ENCODE measurements around the gene SACS.
"Not testable (repeated sequence)": the region's sequence is repeated elsewhere in the genome, so short reads cannot be mapped to it uniquely, and the experiment has no call there.

The SACS gene

DNA sequence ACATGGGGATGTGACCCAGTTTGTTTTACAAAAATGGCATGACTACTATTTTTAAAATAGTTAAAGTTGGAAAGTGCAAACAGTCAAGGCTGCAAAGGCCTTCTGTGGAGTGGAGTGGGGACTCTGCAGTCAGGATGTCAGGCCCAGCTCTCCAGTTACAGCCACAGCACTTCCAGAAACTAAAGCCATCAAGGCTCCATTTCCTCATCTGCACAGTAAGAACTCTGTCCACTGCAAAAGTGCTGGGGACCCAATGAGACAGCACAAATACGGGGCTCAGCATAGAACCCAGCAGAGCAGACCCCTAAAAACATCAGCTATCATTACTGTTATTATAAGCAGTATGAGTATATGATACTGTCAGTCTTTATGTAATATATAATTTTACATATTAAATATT is 73.6 kb downstream of the SACS start:
- no peak for DNase-seq (ENCODE audit: low spot score)

DNA sequence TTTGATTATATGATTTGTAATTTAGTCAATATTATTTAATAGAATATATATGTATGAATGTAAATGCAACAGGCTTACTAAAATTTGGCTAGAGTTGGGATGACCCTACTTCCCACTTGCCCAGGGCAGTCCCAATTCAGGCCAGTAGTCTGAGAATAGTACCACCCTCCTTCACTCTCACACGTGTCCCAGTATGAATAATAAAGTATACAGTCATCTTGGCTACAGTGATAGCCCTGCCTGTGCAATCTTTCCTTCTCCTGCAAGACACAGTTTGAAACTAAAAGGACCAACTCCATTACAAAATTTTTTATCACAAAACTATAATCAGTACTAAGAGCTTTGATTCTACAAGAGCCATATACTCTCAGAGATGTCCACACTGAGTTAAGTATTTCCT is 76.2 kb downstream of the SACS start:
- no peak for DNase-seq (ENCODE audit: low spot score)

DNA sequence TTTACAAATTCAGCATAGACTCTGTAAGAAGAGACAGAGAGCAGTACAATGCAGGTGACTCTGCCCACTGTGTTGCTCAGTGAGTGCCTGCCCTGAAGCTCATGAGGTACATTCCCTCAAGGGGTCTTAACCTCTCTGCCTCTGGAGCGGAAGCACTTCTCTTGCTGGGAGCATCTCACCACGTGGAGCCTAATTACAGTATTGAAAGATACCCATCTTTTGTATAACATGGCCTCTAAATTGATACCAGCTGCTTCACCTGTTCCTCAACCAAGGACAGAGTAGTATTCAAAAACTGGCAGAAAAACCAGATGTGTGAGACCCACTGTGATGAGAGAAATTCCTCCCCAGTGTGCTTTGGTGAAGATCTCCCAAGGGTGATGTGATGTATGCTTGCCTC is 77.1 kb downstream of the SACS start:
- DNase-seq (ENCODE audit: low spot score), result no peak

DNA sequence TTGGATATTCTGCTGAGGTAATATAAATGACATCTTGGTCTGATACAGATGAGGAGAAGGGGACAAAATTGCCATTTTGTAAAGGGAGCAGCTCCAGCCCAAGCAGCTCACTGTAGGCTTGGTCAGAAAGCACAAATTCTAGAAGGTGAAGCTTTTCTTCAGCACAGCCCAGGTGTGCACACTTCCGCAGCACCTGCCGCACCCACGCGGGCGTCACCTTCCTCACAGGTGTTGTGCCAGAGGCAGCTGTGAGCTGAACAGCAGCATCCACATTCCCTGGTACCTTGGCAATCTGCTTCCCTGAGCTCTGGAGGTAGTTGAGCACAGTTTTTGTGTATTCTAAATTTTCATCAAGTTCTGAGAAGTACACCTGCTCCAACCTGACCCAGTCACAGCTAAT is 79.0 kb downstream of the SACS start:
- DNase-seq (ENCODE audit: low spot score), result no peak

DNA sequence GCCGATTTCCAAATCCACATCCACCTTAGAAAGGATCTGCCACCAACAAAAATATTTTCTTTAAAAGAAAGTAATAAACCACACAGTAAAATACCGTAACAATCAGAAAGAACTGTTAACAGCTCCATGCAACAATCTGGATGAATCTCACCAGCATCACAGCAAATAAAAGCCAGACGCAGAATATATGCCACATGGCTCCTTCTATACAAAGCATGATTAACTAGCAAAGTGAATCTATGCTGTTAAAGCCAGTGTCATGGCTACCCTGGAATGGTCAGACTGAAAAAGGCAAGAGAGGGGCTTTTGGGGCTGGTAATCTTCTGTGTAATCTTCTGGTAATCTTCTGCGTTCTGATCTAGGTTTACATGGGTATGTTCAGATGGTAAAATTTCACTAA is 81.3 kb downstream of the SACS start:
- no peak for DNase-seq (ENCODE audit: low spot score)

DNA sequence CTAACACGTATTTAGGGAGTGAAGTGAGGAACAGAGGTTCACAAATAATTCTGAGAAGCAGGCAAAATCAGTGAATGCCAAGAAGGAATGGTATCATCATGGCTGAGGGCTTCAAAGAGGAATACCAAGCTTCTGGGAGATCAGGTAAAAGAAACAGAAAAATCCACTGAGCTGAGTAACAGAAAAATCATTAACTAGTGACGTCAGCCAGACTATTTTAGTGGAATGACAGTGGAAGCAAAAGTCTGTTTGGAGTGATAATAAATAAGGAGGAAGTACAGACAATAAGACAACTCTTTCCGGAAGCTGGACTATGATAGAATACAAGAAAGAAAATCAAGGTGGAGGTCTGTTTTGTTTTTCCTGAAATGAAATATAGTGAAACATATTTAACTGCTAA is 83.5 kb downstream of the SACS start:
- DNase-seq (ENCODE audit: low spot score), result no peak

DNA sequence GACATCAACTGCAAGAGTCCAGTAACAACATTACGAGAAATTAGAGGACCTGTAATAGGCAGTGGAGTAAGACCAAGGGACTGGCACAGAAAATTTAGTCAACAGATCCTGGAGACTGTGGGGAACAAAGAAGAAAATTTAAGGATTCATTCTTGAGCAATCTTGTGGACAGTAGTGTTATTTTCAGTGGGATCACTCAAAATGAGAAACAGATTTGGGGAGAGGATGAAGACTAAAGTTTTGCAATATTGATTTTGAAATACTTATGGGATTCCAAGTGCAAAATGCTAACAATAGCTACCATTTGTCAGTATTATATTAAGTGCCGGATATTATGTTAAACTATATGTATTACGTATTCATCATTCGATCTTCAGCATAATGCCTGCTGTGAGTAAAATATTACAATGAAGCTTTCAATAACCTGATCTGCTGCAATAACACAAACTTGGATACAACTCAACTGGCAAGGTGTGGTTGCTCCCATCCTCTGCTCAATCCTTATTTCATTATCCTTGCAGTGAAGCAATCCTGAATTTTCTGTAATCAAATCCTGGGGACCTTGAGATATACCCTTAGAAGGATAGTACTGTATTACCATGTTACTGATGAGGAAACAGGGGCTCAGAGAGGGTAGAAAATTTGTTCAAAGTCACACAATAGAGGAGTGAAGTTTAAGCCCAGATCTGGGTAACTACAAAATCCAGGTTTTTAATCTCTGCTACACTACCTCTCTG is 84.2 kb downstream of the SACS start:
- no peak for DNase-seq (ENCODE audit: low spot score)

DNA sequence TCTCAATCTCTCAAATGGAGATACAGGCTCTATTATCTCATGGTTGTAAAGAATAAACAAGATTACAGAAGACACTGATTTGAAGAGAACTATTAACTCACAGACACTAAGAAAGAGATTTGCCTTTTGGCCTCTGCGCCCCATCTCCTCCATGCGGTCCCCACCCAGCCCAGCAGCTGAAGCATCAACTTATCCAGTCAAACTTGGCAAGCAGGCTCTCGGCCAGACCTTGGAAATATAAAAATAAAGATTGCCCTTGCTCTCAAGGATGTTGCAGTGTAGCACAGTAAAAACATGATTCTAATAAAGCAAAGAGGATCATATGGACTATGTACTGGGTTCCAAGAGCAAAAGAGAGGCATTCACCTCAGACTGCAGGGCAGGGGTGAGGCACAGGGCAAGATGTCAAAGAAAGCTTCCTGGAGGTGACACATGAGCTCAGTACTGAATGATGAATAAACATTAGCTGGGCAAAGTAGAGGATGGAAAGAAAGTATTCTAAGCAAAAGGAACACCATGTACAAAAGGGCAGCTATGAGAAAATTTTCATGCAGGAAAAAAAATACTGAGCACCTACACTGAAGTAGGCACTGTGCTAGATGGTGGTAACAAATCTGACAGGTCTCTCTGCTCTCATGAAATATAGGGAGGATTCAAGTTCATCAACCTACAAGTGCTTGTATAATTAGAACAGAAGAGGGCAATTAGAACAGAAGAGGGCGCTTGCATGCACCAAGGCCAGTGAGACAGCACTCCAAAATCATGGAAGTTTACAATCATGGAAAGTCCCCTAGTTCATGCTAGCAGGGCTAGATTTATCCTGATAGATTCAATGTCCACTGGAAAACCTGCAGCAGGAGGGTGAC is 85.0 kb downstream of the SACS start:
- no peak for DNase-seq (ENCODE audit: low spot score)

DNA sequence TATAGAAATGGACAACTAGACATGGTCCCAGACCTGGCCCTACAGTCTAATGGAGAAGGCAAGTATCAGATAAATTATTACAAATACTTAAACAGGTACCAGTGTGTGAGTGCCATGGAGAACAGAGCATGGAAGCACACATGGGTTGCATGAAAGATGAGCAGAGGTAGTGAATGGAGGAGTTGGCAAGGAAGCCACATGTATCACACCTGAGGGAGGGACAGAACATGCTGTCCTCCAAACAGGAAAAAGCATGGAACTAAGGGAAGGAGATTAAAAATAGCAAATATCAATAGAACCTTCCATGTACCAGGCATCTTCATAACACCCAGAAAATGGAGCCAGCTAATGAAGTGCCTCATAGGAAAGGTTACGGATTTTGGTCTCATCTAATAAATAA is 85.9 kb downstream of the SACS start:
- no peak for DNase-seq (ENCODE audit: low spot score)

DNA sequence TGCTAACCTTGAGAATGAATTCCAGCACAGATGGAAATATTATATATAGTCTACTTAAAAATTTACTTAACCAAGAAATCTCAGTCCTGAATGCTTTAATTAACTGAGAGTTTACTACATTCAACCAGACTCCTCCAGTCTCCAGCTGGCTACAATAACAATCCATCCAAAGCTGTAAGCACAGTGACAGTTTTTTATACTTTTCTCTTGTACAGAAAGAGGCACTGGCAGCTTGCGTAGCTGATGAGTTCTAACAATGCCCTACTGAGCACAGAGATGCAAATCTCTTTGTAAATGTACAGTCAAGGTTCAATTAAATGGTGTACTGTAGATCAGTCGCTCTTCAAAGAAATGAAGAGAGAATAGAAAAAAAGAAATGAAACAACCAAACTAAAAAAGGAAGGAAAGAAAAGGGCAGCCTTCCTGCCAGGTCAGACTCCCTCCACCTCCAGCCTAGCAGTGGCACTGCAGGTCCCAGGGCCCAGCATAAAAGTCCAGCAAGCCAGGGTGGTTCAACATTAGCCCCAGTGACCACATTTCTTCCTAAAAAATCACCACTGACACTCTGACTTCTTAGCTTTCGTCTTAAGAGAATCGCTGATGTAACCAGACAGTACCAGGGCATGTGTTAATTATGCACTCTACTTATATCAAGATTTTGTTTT is 88.4 kb downstream of the SACS start:
- no peak for DNase-seq (ENCODE audit: low spot score)

DNA sequence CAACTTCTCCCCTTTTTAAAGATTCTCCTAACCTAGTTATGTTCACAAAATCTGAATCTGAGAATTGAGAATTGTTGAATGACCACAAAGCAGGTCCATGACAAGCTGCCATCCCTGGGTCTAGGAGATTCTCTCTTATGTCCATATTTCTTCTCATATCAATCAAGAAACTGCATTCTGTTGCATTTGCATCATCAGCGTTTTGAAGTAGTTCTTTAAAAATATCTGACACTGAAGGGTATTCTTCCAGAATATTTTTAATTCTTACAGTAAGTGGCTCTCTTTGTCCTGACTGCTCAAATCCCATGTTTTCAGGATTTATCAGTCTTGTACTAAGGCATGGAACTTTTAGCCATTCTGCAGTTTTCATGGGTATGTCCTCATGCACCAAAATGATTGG is 94.3 kb downstream of the SACS start:
- no peak for DNase-seq (ENCODE audit: low spot score)

DNA sequence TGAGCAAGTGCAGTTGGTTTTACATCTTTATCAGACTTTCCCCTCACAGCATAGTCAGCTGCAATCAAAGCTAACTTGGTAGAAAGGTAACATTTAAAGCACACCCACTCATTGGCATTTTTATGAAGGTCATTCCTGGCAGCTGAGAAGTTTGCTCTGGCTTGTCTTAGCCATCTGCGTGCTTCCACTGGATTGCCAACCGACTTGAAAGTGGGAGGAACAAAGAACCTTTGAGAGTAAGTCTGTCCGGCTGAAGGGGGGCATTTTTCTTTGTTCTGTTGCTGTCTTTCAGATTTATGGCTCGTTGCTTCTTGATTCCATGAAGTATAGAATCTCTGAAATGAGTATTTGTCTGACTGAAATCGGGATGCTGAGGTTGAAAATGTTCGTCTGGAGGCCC is 103.1 kb downstream of the SACS start:
- no peak for DNase-seq (ENCODE audit: low spot score)

DNA sequence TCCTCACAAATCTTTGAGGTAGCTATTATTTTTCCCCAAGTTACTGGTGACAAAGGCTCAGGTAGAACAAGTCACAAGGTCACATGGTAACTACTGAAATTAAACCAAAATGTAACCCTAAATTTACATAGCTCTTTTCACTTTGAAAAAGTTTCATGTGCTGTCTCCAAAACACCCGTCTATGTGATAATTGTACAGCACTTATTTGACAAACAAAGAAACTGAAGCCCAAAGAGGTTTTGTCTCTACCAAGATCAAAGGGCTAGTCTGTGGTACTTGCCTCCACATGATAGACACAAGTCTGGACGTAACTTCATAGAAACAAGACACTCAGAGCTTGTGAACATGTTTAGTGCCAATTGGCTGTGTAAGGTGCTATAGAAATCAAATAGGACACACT is 108.3 kb downstream of the SACS start:
- no peak for DNase-seq (ENCODE audit: low spot score)

DNA sequence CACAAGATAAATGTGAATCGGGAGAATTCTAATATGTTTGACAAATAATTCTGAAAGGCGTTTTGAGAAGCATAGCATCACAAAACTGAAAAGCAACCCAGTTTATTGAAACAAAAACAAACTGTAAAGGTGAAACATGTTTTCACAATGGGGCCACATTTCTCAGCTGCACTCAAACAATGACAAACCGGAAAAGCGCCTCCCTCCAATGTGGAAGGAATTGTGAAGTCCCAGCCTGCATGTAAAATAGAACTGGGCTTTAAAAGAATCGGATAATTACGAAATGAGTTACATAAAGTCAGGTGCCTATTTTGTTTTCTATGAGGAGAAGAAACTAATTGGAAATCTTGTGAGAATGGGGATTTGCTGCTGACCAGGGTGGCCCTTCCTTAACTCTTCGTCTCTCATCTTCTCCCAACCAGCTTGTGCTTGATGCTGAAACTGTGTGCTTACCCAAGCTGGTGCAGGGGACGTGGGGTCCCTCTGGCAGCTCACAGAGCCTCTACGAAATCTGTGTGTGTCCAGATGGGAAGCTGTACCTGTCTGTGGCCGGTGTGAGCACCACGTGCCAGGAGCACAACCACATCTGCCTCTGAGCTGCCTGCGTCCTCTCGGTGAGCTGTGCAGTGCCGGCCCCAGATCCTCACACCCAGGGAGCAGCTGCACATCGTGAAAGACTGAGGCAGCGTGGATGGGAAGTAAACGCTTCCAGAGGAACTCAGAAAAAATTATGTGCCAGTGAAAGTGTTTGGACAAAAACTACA is 109.4 kb downstream of the SACS start:
- no peak for DNase-seq (ENCODE audit: low spot score)

DNA sequence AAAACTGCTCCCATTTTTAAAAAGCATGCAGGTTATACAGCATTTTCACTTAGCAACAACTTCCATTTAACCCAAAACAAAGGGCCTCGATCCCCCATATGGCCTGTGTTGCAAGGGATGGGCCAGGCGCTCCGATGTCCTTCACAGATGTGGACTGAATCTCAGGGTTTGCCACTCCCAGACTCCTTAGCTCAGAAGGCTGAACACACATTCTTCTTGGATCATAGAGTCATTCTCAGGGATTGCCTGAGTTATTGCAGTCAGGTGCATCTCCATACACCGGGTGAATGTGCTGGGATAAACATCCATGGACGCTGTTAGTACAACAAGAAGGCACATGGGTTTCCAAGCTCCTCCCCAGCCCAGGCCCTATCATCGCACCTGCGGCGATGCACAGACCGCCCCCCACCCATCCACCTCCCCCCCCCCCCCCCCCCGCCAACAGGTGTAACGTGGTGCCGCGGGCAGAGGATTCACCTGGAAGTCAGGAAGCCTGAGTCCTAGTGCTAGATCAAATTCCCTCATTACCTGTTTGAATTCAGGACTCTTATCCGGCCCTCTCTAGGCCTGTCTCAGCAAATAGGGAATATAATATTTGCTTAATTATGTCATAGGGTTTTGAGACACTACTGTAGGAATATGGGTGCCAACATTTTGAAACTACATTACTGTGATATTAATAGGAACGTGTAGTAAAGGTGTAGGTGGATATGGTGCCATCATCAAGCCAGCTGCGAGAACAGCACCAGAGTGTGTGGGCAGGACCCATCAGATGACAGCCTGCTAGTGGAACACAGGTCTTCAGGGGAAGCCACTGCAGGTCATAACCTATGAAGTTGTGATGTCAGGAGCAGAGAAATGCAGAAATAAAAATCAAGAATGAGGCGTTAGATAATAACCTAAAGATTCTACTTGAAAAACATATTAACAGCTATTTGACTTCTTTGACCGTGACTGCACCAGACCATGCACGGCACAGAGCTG is 110.9 kb downstream of the SACS start:
- no peak for DNase-seq (ENCODE audit: low spot score)

DNA sequence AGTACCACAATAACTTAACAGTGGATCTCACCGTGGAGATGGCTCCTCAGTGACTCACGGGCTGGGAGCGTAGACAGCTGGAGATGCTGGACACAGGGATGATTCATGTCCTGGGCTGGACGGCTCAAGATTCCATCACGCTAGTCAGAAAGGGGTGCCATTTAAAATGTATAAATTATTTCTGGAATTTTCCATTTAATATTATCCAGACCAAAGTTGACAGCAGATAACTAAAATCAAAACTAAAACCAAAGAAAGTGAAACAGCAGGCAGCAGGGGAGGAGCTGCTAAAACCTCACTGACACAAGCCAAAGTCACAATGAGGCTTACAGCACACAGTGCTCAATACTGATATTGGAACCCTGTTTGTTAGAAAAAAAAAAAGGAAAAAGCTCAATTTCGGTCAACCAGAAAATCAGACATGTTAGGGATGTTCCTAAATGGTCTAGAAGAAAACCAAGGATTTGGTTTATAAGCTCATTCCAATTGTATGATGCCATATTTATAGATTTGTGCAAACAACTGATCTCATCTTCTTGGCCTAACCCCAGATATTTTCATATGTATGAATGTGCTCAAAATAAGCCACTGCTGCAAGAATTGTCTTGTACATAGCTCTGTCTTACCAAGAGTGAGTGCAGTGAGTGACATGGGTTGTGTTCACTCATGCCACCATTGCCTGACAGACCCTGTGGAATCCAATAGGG is 111.8 kb downstream of the SACS start:
- no peak for DNase-seq (ENCODE audit: low spot score)

DNA sequence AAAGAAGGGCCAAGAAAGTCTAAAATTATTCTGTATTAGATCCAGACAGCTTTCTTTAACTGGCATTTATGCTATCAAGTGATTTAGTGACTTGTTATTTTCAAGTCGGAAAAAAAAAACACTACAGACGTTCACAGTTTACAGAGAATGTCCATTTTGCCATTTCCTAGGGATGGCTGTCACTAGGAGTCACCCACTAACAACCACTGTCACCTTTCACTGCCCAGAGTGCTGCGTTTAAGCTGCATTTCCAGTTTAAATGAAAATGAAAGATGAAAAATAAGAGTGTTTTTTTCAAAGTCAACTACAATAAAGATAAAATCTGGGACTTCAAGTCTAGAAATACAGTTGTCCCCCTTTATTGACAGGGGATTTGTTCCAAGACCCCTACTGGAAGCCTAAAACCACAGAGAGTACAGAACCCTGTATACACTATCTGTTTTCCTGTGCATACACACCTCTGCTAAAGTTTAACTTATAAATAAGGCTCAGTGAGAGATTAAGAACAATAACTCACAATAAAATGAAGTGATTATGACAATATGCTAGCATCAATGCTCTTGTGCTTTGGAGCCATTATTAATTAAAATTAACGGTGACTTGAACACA is 112.5 kb downstream of the SACS start:
- DNase-seq (ENCODE audit: low spot score), result no peak

DNA sequence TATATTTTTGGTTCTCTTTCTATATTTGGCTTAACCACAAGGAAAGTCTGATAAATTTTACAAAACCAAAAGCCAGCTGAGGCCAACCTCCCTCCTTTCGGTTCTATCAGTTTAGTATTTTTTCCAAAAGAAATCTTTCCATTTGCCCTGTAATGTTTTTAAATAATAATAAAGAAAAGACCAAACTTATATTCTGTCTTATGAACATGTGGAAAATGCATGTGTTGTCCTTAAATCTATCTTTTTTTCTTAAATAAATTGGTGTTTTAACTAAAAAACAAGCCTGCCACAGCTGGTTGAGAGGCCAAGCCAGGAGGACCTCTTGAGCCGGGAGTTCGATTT is 113.6 kb downstream of the SACS start:
- no peak for DNase-seq (ENCODE audit: low spot score)

DNA sequence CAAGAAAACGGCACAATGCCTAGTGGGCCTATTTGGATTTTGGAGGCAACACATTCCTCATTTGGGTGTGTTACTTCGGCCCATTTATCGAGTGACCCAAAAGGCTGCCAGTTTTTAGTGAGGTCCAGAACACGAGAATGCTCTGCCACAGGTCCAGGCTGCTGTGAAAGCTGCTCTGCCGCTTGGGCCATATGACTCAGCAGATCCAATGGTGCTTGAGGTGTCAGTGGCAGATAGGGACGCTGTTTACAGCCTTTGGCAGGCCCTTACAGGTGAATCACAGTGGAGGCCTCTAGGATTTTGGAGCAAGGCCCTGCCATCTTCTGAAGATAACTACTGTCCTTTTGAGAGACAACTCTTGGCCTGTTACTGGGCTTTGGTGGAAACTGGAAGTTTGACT is 118.7 kb downstream of the SACS start:
- not testable (repeated sequence) for DNase-seq (ENCODE audit: low spot score)

DNA sequence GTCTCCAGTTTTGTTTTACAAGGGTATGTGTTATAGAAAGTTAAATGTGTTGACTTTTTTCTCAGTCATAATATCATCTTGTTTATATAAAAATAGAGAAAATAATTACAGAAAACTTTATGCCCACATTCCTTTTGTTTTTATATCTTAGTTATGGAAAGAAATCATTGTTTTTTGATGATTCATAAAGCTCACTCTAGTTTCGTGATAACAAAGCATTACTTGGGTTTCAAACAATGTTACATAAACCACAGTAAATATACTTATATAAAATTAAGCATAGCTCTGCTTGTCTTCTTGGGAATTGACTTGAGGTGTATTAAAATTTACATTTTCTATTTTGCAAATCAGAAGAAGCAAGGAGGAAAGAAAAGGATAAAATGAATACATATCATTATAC is 140.9 kb downstream of the SACS start:
- DNase-seq (ENCODE audit: low spot score), result no peak
